Heart left ventricle (tissue), 16 donors: ENCODE measurements around the gene ANKRD44. TPM values are rescaled to one million over a fixed set of nuclear protein-coding genes. Genes with fewer than 3 reads are reported as not detected.

Experiments
- ATAC-seq, 4 donors: fragments of 200-7000 bp; cut with Tn5 transposase; one replicate each; pipeline ENCODE4 v1.9.1; 2020 to 2022; ENCODE audit warnings: moderate library complexity in 4 of 4, mild to moderate bottlenecking in 3 of 4, moderate number of reproducible peaks in 1 of 4
- DNase-seq, 5 donors: peaks; one replicate each; pipeline ENCODE4 v3.0.0-alpha.2; 2020
- H3K27ac ChIP-seq, 12 donors: fragments of 200-600 bp; sonication (generic) in 4 of 12; one replicate each; pipeline versions ENCODE4 v1.5.0 to v1.8.0; 2016 to 2022; ENCODE audit warnings: mild to moderate bottlenecking in 2 of 12
- H3K27me3 ChIP-seq, 9 donors: fragments of 200-600 bp; sonication (generic) in 2 of 9; one replicate each; pipeline versions ENCODE4 v1.5.1 to v1.8.0; 2016 to 2022; ENCODE audit warnings: mild to moderate bottlenecking in 3 of 9
- H3K36me3 ChIP-seq, 9 donors: fragments of 200-600 bp; sonication (generic) in 2 of 9; one replicate each; pipeline versions ENCODE4 v1.5.0 to v1.8.0; 2018 to 2022; ENCODE audit warnings: mild to moderate bottlenecking in 2 of 9
- H3K4me1 ChIP-seq, 12 donors: fragments of 200-600 bp; sonication (generic) in 4 of 12; one replicate each; pipeline versions ENCODE4 v1.5.0 to v1.8.0; 2016 to 2022; ENCODE audit warnings: mild to moderate bottlenecking in 3 of 12
- H3K4me3 ChIP-seq, 12 donors: fragments of 200-600 bp; sonication (generic) in 4 of 12; one replicate each; pipeline versions ENCODE4 v1.5.0 to v1.8.0; 2017 to 2022; ENCODE audit warnings: mild to moderate bottlenecking in 9 of 12, moderate library complexity in 4 of 12
- H3K9me3 ChIP-seq, 12 donors: fragments of 200-600 bp; sonication (generic) in 4 of 12; one replicate each; pipeline versions ENCODE4 v1.5.0 to v1.8.0; 2016 to 2022; ENCODE audit warnings: mild to moderate bottlenecking in 1 of 12
- CTCF ChIP-seq, 12 donors: fragments of 200-600 bp; sonication (generic) in 4 of 12; IDR thresholded peaks; one replicate each; pipeline versions ENCODE4 v1.5.0 to v1.8.0; 2018 to 2022; ENCODE audit warnings: antibody characterized with exemption in 12 of 12, mild to moderate bottlenecking in 5 of 12
- POLR2A ChIP-seq, 2 donors: fragments of 450-650 bp; IDR thresholded peaks; one replicate each; pipeline ENCODE4 v1.6.1; 2017; ENCODE audit warnings: antibody characterized with exemption in 2 of 2, mild to moderate bottlenecking in 2 of 2, moderate library complexity in 2 of 2
- WGBS, 4 donors: extraction: QIAGEN DNeasy Blood & Tissue Kit in 2 of 4; methylation state at CpG; one replicate each; pipeline versions ENCODE4 v1.1.5 to v1.1.7; 2013 to 2018; 5-methylcytosine and 5-hydroxymethylcytosine counted together
- intact Hi-C, 10 donors: fragments of 100-400 bp; cut with DNase I; formaldehyde crosslinking; loops; one replicate each; pipeline versions ENCODE4 v1.11.1 to v1.14.2; 2022
- polyA plus RNA-seq, 2 donors: library from polyadenylated mRNA; stranded (reverse); fragments of 200-250 nt; gene quantifications; one replicate each; pipeline ENCODE4 v1.2.3, GENCODE V29; 2013
- total RNA-seq, 9 donors: library from RNA; depleted of rRNA in 2 of 9; stranded (reverse); fragments of >200 nt in 2 of 9; fragmentation: NEBNext Ultra II Directional in 3 of 9; extraction: Animal tissue kit (Norgen Biotek cat#: 25700) in 3 of 9; gene quantifications; one replicate each; pipeline versions ENCODE4 v1.1.0 to v1.2.4, GENCODE V29; 2016 to 2023
- donor health status: ischemic (EF 13 %, LVEDD 7.1; RV severe dilation, severe dysfunction).
- donor health status: healthy with polysubstance abuse.
- donor health status: DM: no; HTN: yes; CAD: no.
- donor health status: DM: no; HTN: no; CAD: no.
- donor health status: ischemic (EF 25% LVEDD 6.9; RV normal size, moderate dysfunction).
- donor health status: ischemic (EF 25% LVEDD 5.7; RV mildly dilated, moderate dysfunction).
- donor health status: healthy.
- donor health status: DM: yes; HTN: yes; CAD: no.
- donor health status: ischemic (EF 35%, LVEDD 5.7; RV mildly dilated, moderate dysfunction).
- donor health status: nonischemic (EF 11% LVEDD 7.7; RV severe dilation, severe dysfunction).
- donor health status: DM: yes; HTN: yes; CAD: no.
- donor health status: PGD.
- donor health status: ischemic (EF 29% LVEDD 5.4; RV normal size, mild dysfunction).
- donor health status: nonischemic (EF 23%, LVEDD 6.1; RV moderate dilation, normal function).

The ANKRD44 gene
- total and polyA plus RNA-seq, 11 donors, result 2.4 to 30.6 (median 8.4) TPM

DNA sequence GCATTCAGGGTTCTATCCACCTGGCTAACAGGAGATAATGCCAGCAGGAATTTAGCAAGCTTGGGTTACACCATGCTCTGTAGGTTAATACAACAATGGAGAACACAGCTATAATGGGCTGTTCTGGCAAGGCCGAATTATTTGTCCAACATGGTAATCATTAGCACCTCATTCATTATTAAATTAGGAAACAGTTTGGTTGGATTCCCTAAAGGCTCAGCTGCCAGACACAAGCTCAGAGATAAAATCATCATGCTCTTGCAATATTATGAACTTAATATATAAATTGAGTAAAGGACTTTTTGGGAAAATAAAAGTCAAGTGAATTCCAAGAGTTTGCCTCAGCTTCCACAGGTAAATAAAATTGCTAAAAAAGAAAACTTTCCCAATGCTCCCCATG is 166.4 kb downstream of the ANKRD44 start:
- no peak for DNase-seq
- TF ChIP-seq CTCF (IDR thresholded peaks at IDR 0.05), result no peak
- peaks cover 0 to 55% (median 0%) of the 10 kb centered on the region in 12 donors for H3K4me1 ChIP-seq
- intact Hi-C loops, result no loop called here
- H3K4me3 ChIP-seq, result no peak overlapping the region
- H3K27me3 ChIP-seq, result no peaks in the 10 kb centered on the region
- H3K27ac ChIP-seq, result peak overlapping the region in 1 of 12 donors; percentile 0
- ATAC-seq, result no peak
- no peaks in the 10 kb centered on the region for H3K9me3 ChIP-seq
- peaks cover 0 to 5% (median 0%) of the 10 kb centered on the region in 9 donors for H3K36me3 ChIP-seq
- 88 to 96% (median 93%) methylated on average over 1 of the region's 1 CpG for WGBS, 4 donors

- peaks cover 0 to 5% (median 0%) of the 10 kb centered on the region in 9 donors for H3K36me3 ChIP-seq
- H3K27me3 ChIP-seq, result no peaks in the 10 kb centered on the region
- ATAC-seq, result no peak
- peaks cover 0 to 64% (median 2%) of the 10 kb centered on the region in 12 donors for H3K4me1 ChIP-seq
- intact Hi-C loops, result no loop called here
- TF ChIP-seq POLR2A (IDR thresholded peaks at IDR 0.05) (no peak), CTCF (IDR thresholded peaks at IDR 0.05) (no peak)
- WGBS, 4 donors, result 67 to 71% (median 69%) methylated on average over 2 of the region's 2 CpGs
- H3K9me3 ChIP-seq, result no peaks in the 10 kb centered on the region
- no peak overlapping the region for H3K4me3 ChIP-seq
- peak overlapping the region in 1 of 12 donors; percentile 62 for H3K27ac ChIP-seq
- DNase-seq, result no peak
Observed at GRCh38 chr2:197141702-197142473, 168.7 kb downstream of the ANKRD44 start.

DNA sequence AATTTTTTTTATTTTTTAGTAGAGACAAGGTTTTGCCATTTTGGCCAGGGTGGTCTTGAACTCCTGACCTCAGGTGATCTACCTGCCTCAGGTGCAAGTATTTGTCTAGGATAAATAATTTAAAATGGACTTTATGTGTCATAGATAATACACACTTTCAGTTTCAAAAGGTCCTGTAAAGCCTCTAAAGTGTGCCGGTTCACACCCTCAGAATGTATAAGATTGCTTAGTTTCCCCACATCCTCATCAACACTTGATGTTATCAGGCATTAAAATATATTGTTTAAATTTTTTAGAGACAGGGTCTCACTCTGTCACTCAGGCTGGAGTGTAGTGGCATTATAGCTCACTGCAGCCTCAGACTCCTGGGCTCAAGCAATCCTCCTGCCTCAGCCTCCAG is 170.5 kb downstream of the ANKRD44 start:
- Histone ChIP-seq H3K27me3 (no peaks in the 10 kb centered on the region), H3K9me3 (no peaks in the 10 kb centered on the region), H3K27ac (no peak overlapping the region), H3K36me3 (peaks cover 0 to 13% (median 0%) of the 10 kb centered on the region in 9 donors), H3K4me3 (no peak overlapping the region), H3K4me1 (peaks cover 0 to 53% (median 2%) of the 10 kb centered on the region in 12 donors)
- TF ChIP-seq CTCF (IDR thresholded peaks at IDR 0.05) (no peak), POLR2A (IDR thresholded peaks at IDR 0.05) (no peak)
- 93 to 98% (median 95%) methylated on average over 1 of the region's 1 CpG for WGBS, 4 donors
- ATAC-seq (no peak), DNase-seq (no peak)
- intact Hi-C loops, result no loop called here

DNA sequence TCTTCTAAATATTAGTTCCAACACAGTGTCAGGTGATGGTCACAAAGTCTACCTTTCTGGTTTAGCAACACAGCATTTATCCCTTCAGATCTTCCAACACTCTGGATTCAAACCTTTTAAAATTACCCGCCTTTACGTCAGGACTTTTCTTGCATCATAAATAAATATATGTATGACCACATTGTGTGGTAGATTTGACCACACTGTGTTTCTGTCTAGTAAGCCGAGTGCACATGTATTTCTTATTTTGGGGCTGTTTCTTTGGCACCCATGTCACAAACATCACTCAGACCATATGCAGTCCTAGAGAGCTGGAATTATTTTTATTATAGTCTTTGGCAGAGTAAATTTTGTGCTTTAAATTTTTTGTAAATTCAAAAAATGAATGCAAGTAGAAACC is 172.1 kb downstream of the ANKRD44 start:
- H3K27ac ChIP-seq, result no peak overlapping the region
- TF ChIP-seq CTCF (IDR thresholded peaks at IDR 0.05) (no peak), POLR2A (IDR thresholded peaks at IDR 0.05) (no peak)
- no peaks in the 10 kb centered on the region for H3K27me3 ChIP-seq
- H3K36me3 ChIP-seq, result peaks cover 0 to 24% (median 0%) of the 10 kb centered on the region in 9 donors
- DNase-seq, result no peak
- 94 to 97% (median 94%) methylated on average over 3 of the region's 3 CpGs for WGBS, 4 donors
- ATAC-seq, result no peak
- H3K4me1 ChIP-seq, result peaks cover 0 to 50% (median 2%) of the 10 kb centered on the region in 12 donors
- no peak overlapping the region for H3K4me3 ChIP-seq
- intact Hi-C loops, result no loop called here
- no peaks in the 10 kb centered on the region for H3K9me3 ChIP-seq
